Measurements from ENCODE around the gene CTSC.

DNA sequence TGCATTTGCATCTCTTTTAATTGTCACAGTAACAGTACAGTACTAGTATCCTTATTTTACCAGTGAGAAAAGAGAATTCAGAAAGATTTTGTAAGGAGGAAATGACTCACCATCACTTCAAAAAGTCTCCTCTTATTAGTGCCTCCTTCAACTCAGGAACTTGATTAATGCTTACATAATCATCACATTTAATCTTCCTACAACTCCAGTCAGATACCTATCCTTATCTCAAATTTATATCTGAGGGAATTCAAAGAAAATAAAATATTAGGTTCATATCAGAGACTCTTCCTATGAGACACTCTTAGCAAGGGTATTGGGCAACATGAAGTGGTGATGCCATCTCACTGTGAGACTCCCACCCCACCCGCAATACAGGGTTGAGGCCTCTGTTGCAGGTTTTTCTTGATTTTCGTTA lies 26.1 kb upstream of the CTSC start:
- no peak for TF ChIP-seq GATA2 (IDR thresholded peaks at IDR 0.05; ENCODE audit: low read depth, low read length)
- no peak for TF ChIP-seq GATA3 (IDR thresholded peaks at IDR 0.05; ENCODE audit: low read depth, low read length)
